ENCODE data around the gene XCR1. TPM values are rescaled to one million over a fixed set of nuclear protein-coding genes. Genes with fewer than 3 reads are reported as not detected.

The XCR1 gene
- total and polyA plus RNA-seq, 9 of the 15 experiments (the other 6 are each of a cell fraction or from before 2014, with no cell fraction given) = not detected

DNA sequence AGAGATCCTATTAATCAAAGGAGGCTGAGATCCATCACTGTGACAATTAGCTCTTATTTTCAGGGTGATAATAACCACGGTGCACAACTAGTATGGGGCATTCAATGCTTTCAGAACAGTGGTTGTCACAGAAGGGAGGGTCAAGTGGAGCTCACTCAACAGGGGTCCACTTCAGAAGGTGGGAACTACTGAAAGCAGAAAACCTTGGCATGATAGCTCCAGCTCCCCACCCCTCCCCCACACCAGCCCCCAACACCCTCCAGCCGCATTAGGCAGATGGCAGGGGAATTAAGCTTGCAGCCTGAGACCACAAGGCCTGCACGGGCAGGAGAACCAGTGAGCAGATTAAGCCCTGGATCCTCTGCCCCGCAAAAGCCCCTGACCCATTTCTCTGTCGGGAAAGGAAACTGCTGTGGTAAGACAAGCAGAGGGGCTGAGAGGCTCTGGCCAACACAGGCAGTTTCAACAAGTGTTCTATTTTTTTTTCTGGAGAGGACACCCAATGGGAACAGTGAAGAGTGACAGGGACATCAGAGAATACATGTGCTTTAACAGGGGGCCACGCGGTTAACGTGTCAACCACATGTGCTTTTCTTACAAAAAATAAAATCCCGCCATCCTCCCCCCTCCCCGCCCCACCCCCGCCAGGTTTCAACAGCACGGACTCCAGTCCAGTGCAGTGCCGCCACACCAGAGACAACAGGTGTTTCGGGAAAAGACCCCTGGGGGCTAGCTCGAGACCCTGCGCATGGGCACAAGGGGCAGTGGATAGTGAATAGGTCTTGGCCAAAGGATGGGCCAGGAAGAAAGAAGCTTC lies 32.7 kb downstream of the XCR1 start:
- FAIRE-seq = no peak
- intact Hi-C loops (cut with micrococcal nuclease) = no loop called here
- H2AFZ ChIP-seq (ENCODE audit: low read depth, low read length) = peak overlapping the region; percentile 93
- TF ChIP-seq, protein P1, sequence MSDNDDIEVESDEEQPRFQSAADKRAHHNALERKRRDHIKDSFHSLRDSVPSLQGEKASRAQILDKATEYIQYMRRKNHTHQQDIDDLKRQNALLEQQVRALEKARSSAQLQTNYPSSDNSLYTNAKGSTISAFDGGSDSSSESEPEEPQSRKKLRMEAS (CRISPR knock-in tag; IDR thresholded peaks at IDR 0.05) = 0 out of 2 replicates have a peak, but pooled peaks have one; percentile 7
- no peak for TF ChIP-seq ZNF830 (CRISPR knock-in tag; IDR thresholded peaks at IDR 0.05)
- TF ChIP-seq, protein P2, sequence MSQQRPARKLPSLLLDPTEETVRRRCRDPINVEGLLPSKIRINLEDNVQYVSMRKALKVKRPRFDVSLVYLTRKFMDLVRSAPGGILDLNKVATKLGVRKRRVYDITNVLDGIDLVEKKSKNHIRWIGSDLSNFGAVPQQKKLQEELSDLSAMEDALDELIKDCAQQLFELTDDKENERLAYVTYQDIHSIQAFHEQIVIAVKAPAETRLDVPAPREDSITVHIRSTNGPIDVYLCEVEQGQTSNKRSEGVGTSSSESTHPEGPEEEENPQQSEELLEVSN (IDR thresholded peaks at IDR 0.05; ENCODE audit: borderline replicate concordance in 1 of 2, extremely low read depth in 1 of 2, insufficient read depth in 1 of 2, insufficient read length in 1 of 2, low read depth in 1 of 2, low read length in 1 of 2, poor library complexity in 1 of 2, severe bottlenecking in 1 of 2) = peak; percentile 25 to 78
- peak; percentile 5 for TF ChIP-seq TAF1 (IDR thresholded peaks at IDR 0.05; ENCODE audit: control insufficient read depth, extremely low read depth, insufficient read depth, low read length, severe bottlenecking)
- TF ChIP-seq NRF1 (conservative IDR thresholded peaks at IDR 0.05 in 1 of 2, IDR thresholded peaks at IDR 0.05 in 1 of 2) = peak in 1 of 2 experiments; percentile 23; a peak in 1 of 4 replicates
- TF ChIP-seq SMARCA4 (IDR thresholded peaks at IDR 0.05) = no peak
- TF ChIP-seq GATAD2B (IDR thresholded peaks at IDR 0.05; ENCODE audit: borderline replicate concordance) = no peak

More for the DNA sequence above, 32.7 kb downstream of the XCR1 start:
- Histone ChIP-seq H3K36me3 (ENCODE audit: control insufficient read depth, insufficient read depth, low read length) (peaks cover 11% of the 10 kb centered on the region; the same call in 1 of the 3 replicates), H3K27ac (ENCODE audit: extremely low read depth, low read depth, low read length) (peak overlapping the region; percentile 80), H4K20me1 (replicated peaks; ENCODE audit: control insufficient read depth, insufficient read depth, low read length) (no peaks in the 10 kb centered on the region), H3K9ac (ENCODE audit: insufficient read depth in 1 of 2, low read depth in 2 of 2, low read length in 2 of 2) (peak overlapping the region; percentile 90 to 99), H3K79me2 (ENCODE audit: control insufficient read depth, insufficient read depth, low read length) (peaks cover 54% of the 10 kb centered on the region), H3K4me2 (ENCODE audit: insufficient read depth, low read length) (peak overlapping the region; percentile 97), H3K27me3 (ENCODE audit: control insufficient read depth in 2 of 2, insufficient read depth in 2 of 2, low read length in 2 of 2) (peaks cover 2 to 10% of the 10 kb centered on the region in 2 experiments; a peak in 2 of 5 replicates), H3K4me3 (peak overlapping the region; percentile 95), H3K4me1 (replicated peaks in 1 of 2; ENCODE audit: control insufficient read depth in 2 of 2, insufficient read depth in 2 of 2, low read length in 2 of 2) (peaks cover 24 to 29% of the 10 kb centered on the region in 2 experiments), H3K9me1 (ENCODE audit: control insufficient read depth, insufficient read depth, low read length) (peaks cover 11% of the 10 kb centered on the region), H3K9me3 (replicated peaks; ENCODE audit: control insufficient read depth, insufficient read depth, low read depth, low read length) (no peaks in the 10 kb centered on the region)
- POLR2A ChIA-PET = interaction anchor here (0.6 to 1.6 kb wide), 6 partner anchors 11 to 667 kb away, joined by 3 to 7 read pairs (median 4); no protein-coding TSS in a partner anchor
- WGBS (ENCODE audit: insufficient coverage, low coverage, missing lambda C conversion rate) = 4% methylated on average over 16 of the region's 16 CpGs
- CTCF ChIA-PET (ENCODE audit: low intra/inter-chr PET ratio) = no interaction called here
- ATAC-seq (peak; percentile 63), DNase-seq (ENCODE audit: extremely low read depth in 1 of 4, low spot score in 3 of 4) (peak; percentile 52 to 76 (median 72))
- in situ Hi-C loops (cut with MboI) = no loop called here
- no TSS peak for BruUV-seq (replicated peaks)

All from K562 (cell line).